Panc1 (cell line): Measurements from ENCODE around the gene TEX30.

Experiments
- POLR2AphosphoS5 ChIP-seq: IDR thresholded peaks from 2 replicates; pipeline ENCODE4 v1.6.1; 2012; ENCODE audit warnings: mild to moderate bottlenecking, low read depth, low read length, moderate library complexity
- SIN3A ChIP-seq: IDR thresholded peaks from 2 replicates; pipeline ENCODE4 v1.6.1; 2012; ENCODE audit warnings: low read depth, mild to moderate bottlenecking, low read length, moderate library complexity, borderline replicate concordance; ENCODE audit not compliant: insufficient read depth
- TCF7L2 ChIP-seq: IDR thresholded peaks from 2 replicates; pipeline ENCODE4 v1.6.1; 2011; ENCODE audit warnings: mild to moderate bottlenecking, low read depth, low read length, inconsistent platforms
- TF ChIP-seq, protein P1 (sequence below): fragments of 450-650 bp; IDR thresholded peaks from 2 replicates; pipeline ENCODE4 v1.5.1; 2017; ENCODE audit warnings: mild to moderate bottlenecking
- TF ChIP-seq, protein P2 (sequence below), 2 experiments: IDR thresholded peaks; 2 replicates each; pipeline ENCODE4 v1.6.1; 2011 to 2012; ENCODE audit warnings: low read depth in 2 of 2, control low read depth in 1 of 2, low read length in 1 of 2, mild to moderate bottlenecking in 1 of 2, moderate library complexity in 1 of 2; ENCODE audit not compliant: insufficient read depth in 1 of 2

DNA sequence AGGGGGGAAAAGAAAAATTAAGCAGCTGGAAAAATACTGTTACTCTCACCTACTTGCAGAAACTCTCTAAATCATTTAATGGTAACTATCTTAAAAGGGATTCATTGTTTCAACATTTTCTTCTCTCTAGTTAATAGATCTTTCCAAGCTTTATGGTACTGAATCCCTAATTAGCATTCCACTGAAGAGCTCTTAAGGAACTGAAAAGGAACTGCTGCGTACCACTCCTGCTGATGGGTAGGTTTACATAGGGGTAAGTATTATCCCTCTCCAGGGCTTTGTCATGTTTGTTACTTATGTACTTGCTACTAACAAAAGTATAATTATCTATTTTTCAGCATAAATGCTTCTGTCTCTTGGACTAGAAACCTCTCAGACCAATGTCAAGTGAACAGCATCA, 12.5 kb downstream of the TEX30 start:
- TF ChIP-seq, protein P1, sequence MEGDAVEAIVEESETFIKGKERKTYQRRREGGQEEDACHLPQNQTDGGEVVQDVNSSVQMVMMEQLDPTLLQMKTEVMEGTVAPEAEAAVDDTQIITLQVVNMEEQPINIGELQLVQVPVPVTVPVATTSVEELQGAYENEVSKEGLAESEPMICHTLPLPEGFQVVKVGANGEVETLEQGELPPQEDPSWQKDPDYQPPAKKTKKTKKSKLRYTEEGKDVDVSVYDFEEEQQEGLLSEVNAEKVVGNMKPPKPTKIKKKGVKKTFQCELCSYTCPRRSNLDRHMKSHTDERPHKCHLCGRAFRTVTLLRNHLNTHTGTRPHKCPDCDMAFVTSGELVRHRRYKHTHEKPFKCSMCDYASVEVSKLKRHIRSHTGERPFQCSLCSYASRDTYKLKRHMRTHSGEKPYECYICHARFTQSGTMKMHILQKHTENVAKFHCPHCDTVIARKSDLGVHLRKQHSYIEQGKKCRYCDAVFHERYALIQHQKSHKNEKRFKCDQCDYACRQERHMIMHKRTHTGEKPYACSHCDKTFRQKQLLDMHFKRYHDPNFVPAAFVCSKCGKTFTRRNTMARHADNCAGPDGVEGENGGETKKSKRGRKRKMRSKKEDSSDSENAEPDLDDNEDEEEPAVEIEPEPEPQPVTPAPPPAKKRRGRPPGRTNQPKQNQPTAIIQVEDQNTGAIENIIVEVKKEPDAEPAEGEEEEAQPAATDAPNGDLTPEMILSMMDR: no peak
- TF ChIP-seq, protein P2, sequence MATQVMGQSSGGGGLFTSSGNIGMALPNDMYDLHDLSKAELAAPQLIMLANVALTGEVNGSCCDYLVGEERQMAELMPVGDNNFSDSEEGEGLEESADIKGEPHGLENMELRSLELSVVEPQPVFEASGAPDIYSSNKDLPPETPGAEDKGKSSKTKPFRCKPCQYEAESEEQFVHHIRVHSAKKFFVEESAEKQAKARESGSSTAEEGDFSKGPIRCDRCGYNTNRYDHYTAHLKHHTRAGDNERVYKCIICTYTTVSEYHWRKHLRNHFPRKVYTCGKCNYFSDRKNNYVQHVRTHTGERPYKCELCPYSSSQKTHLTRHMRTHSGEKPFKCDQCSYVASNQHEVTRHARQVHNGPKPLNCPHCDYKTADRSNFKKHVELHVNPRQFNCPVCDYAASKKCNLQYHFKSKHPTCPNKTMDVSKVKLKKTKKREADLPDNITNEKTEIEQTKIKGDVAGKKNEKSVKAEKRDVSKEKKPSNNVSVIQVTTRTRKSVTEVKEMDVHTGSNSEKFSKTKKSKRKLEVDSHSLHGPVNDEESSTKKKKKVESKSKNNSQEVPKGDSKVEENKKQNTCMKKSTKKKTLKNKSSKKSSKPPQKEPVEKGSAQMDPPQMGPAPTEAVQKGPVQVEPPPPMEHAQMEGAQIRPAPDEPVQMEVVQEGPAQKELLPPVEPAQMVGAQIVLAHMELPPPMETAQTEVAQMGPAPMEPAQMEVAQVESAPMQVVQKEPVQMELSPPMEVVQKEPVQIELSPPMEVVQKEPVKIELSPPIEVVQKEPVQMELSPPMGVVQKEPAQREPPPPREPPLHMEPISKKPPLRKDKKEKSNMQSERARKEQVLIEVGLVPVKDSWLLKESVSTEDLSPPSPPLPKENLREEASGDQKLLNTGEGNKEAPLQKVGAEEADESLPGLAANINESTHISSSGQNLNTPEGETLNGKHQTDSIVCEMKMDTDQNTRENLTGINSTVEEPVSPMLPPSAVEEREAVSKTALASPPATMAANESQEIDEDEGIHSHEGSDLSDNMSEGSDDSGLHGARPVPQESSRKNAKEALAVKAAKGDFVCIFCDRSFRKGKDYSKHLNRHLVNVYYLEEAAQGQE (IDR thresholded peaks at IDR 0.05; ENCODE audit: insufficient read depth in 1 of 2, low read depth in 2 of 2, low read length in 1 of 2): no peak
- no peak for TF ChIP-seq TCF7L2
- TF ChIP-seq POLR2AphosphoS5: no peak
- no peak for TF ChIP-seq SIN3A
